ENCODE measurements around the gene SZRD1.

Gene SZRD1

GRCh38 chr1:16442265-16442664, 75.2 kb downstream of the SZRD1 start:
- no peak for DNase-seq

- no peak for DNase-seq
These were observed 75.9 kb downstream of the SZRD1 start for GRCh38 chr1:16442941-16443340.

GRCh38 chr1:16443975-16444770, 77.1 kb downstream of the SZRD1 start:
- no peak for DNase-seq

- no peak for DNase-seq
These were observed 78.0 kb downstream of the SZRD1 start for GRCh38 chr1:16445052-16445451.

GRCh38 chr1:16446116-16446515, 79.1 kb downstream of the SZRD1 start:
- DNase-seq = no peak

GRCh38 chr1:16447641-16448040, 80.6 kb downstream of the SZRD1 start:
- DNase-seq = no peak

Data from effector CD4-positive, alpha-beta T cell (primary cell).